Measurements from ENCODE around the gene GMDS.

- TF ChIP-seq EZH2 (IDR thresholded peaks at IDR 0.05; ENCODE audit: insufficient read depth, poor library complexity, severe bottlenecking) (no peak), EZH2phosphoT487 (IDR thresholded peaks at IDR 0.05; ENCODE audit: insufficient read depth, low read depth) (no peak)
Observed at GRCh38 chr6:1800845-1801244, 444.6 kb downstream of the GMDS start.
